ENCODE results near the gene UBL3.

UBL3 gene, protein sequence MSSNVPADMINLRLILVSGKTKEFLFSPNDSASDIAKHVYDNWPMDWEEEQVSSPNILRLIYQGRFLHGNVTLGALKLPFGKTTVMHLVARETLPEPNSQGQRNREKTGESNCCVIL

DNA sequence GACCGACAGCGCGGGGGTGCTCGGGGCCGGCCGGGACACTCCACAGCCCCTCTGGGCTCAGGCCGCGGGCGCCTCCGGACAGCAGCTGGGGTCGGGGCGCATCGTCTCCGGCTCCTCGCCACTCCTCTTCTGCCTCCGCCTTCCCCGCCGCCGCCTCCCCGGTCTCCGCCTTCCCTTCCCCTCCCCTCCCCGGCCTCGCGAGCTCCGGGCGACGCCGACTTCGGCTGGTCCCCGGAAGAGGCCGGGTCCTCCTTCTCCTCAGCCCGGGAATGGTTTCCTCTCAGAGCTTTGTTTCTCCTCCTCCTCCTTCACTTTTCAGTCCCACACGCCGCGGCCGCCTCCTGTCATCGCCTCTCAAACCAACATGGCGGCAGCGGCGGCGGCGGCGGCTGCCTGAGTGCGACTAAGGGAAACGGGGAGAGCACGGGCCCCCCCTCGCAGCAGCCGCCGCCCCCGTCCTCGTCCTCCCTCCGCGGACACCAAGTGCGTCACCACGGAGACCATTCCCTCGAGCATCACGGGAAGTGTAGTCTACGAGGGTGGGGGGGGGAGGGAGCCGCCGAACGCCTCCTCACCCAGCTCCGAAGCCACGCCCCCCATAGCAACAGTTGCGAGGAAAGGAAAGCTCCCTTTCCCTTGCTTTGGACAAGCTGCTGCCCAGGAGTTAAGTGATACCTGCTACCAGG is at the start of gene UBL3:
TSS of gene UBL3 (minus strand) at position 405 of the 686 bp plus-strand sequence. CDS start 1,079 bp downstream, outside the sequence.
- Histone ChIP-seq H3K4me1 (ENCODE audit: low read depth, poor library complexity, severe bottlenecking) (peaks cover 16% of the 10 kb centered on the region), H3K79me2 (ENCODE audit: insufficient read depth, low read depth) (peaks cover 7% of the 10 kb centered on the region; the same call in 1 of the 2 replicates), H3K4me2 (peak within 1 kb of the TSS; percentile 57), H4K20me1 (ENCODE audit: insufficient read depth) (no peaks in the 10 kb centered on the region), H2AFZ (ENCODE audit: low read depth) (peak within 1 kb of the TSS; percentile 66), H3K27ac (peak within 1 kb of the TSS; percentile 71), H3K4me3 (IDR thresholded peaks at IDR 0.05; ENCODE audit: insufficient read depth, low read depth, low read length) (no peak within 1 kb of the TSS), H3K9ac (peak within 1 kb of the TSS; percentile 80), H3K36me3 (ENCODE audit: insufficient read depth) (no peaks in the 10 kb centered on the region), H3K27me3 (ENCODE audit: insufficient read depth, low read depth) (no peaks in the 10 kb centered on the region)
- TF ChIP-seq, protein P1, sequence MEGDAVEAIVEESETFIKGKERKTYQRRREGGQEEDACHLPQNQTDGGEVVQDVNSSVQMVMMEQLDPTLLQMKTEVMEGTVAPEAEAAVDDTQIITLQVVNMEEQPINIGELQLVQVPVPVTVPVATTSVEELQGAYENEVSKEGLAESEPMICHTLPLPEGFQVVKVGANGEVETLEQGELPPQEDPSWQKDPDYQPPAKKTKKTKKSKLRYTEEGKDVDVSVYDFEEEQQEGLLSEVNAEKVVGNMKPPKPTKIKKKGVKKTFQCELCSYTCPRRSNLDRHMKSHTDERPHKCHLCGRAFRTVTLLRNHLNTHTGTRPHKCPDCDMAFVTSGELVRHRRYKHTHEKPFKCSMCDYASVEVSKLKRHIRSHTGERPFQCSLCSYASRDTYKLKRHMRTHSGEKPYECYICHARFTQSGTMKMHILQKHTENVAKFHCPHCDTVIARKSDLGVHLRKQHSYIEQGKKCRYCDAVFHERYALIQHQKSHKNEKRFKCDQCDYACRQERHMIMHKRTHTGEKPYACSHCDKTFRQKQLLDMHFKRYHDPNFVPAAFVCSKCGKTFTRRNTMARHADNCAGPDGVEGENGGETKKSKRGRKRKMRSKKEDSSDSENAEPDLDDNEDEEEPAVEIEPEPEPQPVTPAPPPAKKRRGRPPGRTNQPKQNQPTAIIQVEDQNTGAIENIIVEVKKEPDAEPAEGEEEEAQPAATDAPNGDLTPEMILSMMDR (conservative IDR thresholded peaks at IDR 0.05; ENCODE audit: low read depth, low read length) = no peak

DNA sequence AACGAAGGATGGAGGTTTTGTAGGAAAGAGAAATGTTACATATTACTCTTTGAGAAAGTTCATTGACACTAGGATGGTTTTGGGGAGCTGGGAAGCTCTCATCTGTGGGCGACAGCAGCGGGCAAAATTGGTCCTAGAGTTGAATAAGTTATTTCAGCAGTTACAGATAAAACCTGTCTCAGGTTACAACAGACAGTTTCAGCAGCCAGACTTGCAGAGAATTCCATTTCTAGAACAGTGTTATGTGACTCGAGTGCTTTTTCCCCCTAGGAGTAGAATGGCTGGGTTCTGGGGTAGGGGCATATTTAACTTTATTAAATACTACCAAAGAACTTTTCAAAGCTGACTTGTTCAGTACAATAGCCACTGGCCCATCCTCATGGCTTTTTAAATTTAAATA is 46.7 kb upstream of the UBL3 start:
- Histone ChIP-seq H4K20me1 (ENCODE audit: insufficient read depth) (no peaks in the 10 kb centered on the region), H3K4me1 (ENCODE audit: low read depth, poor library complexity, severe bottlenecking) (peaks cover 8% of the 10 kb centered on the region), H3K4me2 (no peak overlapping the region), H3K27ac (no peak overlapping the region), H3K4me3 (IDR thresholded peaks at IDR 0.05; ENCODE audit: insufficient read depth, low read depth, low read length) (no peak overlapping the region), H3K79me2 (ENCODE audit: insufficient read depth, low read depth) (no peaks in the 10 kb centered on the region), H3K36me3 (ENCODE audit: insufficient read depth) (no peaks in the 10 kb centered on the region), H3K9ac (no peak overlapping the region), H3K27me3 (ENCODE audit: insufficient read depth, low read depth) (no peaks in the 10 kb centered on the region), H2AFZ (ENCODE audit: low read depth) (no peak overlapping the region)
- TF ChIP-seq, protein P1 (conservative IDR thresholded peaks at IDR 0.05; ENCODE audit: low read depth, low read length) = no peak

DNA sequence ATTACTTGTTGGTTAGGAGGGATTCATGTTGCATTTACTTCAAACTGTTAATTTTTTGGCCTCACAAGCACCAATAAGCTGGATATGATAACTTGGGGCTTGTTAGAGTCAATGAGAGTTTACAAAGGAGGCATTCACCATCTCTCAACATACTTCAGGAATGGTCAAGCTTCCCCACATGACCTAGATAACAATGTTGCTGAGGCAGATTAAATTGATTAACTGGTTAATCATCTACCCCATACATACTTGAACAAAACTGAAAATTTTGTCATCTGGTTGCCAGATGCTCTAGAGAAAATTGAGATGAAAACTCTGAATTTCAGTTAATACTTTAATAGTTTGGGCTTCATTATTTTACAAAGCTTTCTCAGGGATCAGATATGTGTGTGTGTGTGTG is 43.0 kb upstream of the UBL3 start:
- Histone ChIP-seq H3K4me2 (no peak overlapping the region), H2AFZ (ENCODE audit: low read depth) (no peak overlapping the region), H3K79me2 (ENCODE audit: insufficient read depth, low read depth) (no peaks in the 10 kb centered on the region), H3K27me3 (ENCODE audit: insufficient read depth, low read depth) (no peaks in the 10 kb centered on the region), H3K36me3 (ENCODE audit: insufficient read depth) (no peaks in the 10 kb centered on the region), H3K4me3 (IDR thresholded peaks at IDR 0.05; ENCODE audit: insufficient read depth, low read depth, low read length) (no peak overlapping the region), H3K4me1 (ENCODE audit: low read depth, poor library complexity, severe bottlenecking) (no peaks in the 10 kb centered on the region), H3K27ac (no peak overlapping the region), H4K20me1 (ENCODE audit: insufficient read depth) (no peaks in the 10 kb centered on the region), H3K9ac (no peak overlapping the region)
- TF ChIP-seq, protein P1 (conservative IDR thresholded peaks at IDR 0.05; ENCODE audit: low read depth, low read length) = no peak

DNA sequence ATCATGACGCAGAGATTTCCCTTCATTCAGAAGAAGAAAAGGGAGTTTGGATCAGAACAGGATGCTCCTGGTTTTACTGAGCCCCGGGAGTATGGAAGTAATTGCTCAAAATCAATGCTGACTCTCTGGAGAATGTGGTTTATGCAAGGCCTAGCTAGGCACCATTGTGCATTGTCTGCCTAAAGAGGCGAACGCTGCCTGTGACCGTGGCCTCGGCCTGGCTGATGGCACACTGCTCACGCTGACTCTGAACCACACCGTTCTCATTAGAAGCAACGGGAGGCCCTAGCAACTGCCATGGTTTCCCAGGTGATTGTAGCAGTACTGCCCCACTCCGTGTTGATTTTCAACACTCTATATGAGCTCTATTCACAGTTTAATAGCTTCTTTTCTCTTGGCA is 41.7 kb upstream of the UBL3 start:
- Histone ChIP-seq H3K27ac (no peak overlapping the region), H3K4me1 (ENCODE audit: low read depth, poor library complexity, severe bottlenecking) (no peaks in the 10 kb centered on the region), H3K36me3 (ENCODE audit: insufficient read depth) (no peaks in the 10 kb centered on the region), H2AFZ (ENCODE audit: low read depth) (no peak overlapping the region), H4K20me1 (ENCODE audit: insufficient read depth) (no peaks in the 10 kb centered on the region), H3K4me3 (IDR thresholded peaks at IDR 0.05; ENCODE audit: insufficient read depth, low read depth, low read length) (no peak overlapping the region), H3K79me2 (ENCODE audit: insufficient read depth, low read depth) (no peaks in the 10 kb centered on the region), H3K9ac (no peak overlapping the region), H3K4me2 (no peak overlapping the region), H3K27me3 (ENCODE audit: insufficient read depth, low read depth) (no peaks in the 10 kb centered on the region)
- TF ChIP-seq, protein P1 (conservative IDR thresholded peaks at IDR 0.05; ENCODE audit: low read depth, low read length) = no peak

All from KMS-11 (cell line).